Mucosa of rectum (tissue), 2 donors: ENCODE results near the gene GRIN2A.

Source experiments
- H3K27ac ChIP-seq, 2 donors: one replicate each; pipeline ENCODE4 v1.7.0; 2013; ENCODE audit warnings: inconsistent platforms in 2 of 2, low read depth in 2 of 2, low read length in 2 of 2
- H3K27me3 ChIP-seq, 2 donors: one replicate each; pipeline ENCODE4 v1.7.0; 2013; ENCODE audit warnings: low read length in 2 of 2; ENCODE audit not compliant: control insufficient read depth in 2 of 2, insufficient read depth in 2 of 2
- H3K36me3 ChIP-seq, 2 donors: one replicate each; pipeline ENCODE4 v1.7.0; 2013; ENCODE audit warnings: low read length in 2 of 2; ENCODE audit not compliant: control insufficient read depth in 2 of 2, insufficient read depth in 2 of 2
- H3K4me1 ChIP-seq, 2 donors: one replicate each; pipeline ENCODE4 v1.7.0; 2013; ENCODE audit warnings: low read length in 2 of 2, mild to moderate bottlenecking in 1 of 2; ENCODE audit not compliant: control insufficient read depth in 2 of 2, insufficient read depth in 2 of 2
- H3K4me3 ChIP-seq, 2 donors: one replicate each; pipeline ENCODE4 v1.7.0; 2013; ENCODE audit warnings: low read length in 2 of 2
- H3K9ac ChIP-seq, 2 donors: one replicate each; pipeline ENCODE4 v1.7.0; 2013; ENCODE audit warnings: low read length in 2 of 2, low read depth in 1 of 2, mild to moderate bottlenecking in 1 of 2
- H3K9me3 ChIP-seq, 2 donors: one replicate each; pipeline ENCODE4 v1.7.0; 2013; ENCODE audit warnings: low read length in 2 of 2; ENCODE audit not compliant: control insufficient read depth in 2 of 2
- donor health status: healthy.
- donor health status: Normal muscosa, but diverticular disease.

The GRIN2A gene

DNA sequence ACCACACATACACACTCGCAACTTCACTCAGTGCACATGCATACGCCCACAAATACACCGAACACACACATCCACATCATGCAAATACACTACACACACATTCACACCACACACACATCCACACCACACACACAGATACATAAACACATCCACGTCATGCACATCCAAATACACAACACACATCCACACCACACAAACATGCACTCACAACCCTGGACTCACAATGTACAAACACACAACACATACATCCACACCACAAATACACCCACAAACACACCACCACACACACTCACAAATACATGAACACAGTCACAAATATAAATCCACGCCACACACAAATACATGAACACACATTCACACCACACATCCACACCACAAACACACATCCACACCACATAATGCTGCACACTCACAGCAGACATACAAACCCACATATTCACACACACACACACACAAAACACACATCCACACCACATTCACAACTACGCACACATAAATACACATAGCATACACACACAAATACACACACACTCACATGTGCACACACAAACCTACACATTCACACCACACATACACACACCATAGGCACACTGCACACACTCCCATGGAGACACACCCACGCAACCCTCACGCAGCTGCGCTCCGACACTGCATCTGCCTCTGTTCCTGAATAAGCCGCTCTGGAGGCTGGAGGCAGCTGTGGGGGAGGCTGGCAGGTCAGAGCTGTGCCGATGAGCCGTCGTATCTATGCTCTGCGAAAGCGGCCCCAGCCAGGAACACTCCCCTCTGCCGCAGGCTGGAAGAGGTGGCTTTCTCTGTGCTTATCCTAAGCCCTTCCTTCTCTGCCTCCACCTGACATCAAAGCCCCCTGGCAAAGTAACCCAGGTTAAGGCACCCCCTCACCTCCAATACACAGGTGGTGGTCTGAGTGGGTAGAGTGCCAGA lies 141.8 kb downstream of the GRIN2A start:
- Histone ChIP-seq H3K4me1 (no peaks in the 10 kb centered on the region), H3K9ac (no peak overlapping the region), H3K27me3 (no peaks in the 10 kb centered on the region), H3K36me3 (no peaks in the 10 kb centered on the region), H3K4me3 (no peak overlapping the region), H3K27ac (no peak overlapping the region), H3K9me3 (peaks cover 0 to 2% of the 10 kb centered on the region in 2 donors)

DNA sequence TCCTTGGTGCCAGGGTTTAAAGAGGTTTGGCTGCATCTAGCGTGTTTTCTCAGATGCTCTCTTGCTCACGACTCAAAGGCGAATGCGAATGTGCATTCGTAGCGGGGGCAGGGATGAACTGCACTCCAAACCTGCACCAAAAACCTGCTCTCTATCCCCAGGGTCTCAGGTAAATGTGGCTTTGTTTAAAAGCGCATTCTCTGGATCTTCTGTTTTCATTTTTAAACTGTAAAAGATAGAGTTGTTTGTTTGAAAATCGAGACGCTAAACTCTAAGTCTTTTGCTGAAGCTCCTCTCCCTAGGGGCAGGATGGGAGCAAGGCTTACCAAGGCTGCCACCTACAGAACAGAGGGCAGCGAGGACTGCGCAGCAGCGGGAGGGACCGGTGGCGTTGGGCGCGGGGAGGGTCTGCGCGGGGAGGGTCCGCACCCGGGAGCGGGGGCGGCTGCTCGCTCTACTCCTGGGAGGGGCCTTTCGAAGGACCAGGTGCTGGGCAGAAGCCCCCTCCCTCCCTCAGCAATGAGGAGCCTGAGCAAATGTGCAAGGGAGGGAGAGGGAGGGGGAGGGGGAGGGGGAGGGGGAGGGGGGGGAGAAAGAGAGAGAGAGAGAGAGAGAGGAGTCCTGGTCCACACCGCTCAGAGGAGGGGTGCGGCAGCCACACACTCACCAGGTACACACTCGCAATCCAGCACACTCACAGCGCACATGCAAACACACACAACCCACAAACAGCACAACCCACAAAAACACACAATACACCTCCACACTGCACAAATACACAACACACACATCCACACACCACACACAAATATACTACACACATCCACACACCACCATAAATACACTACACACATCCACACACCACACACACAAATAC lies 142.8 kb downstream of the GRIN2A start:
- Histone ChIP-seq H3K9me3 (peaks cover 0 to 2% of the 10 kb centered on the region in 2 donors), H3K4me1 (no peaks in the 10 kb centered on the region), H3K36me3 (no peaks in the 10 kb centered on the region), H3K4me3 (peak overlapping the region in 1 of 2 donors; percentile 4), H3K27me3 (no peaks in the 10 kb centered on the region), H3K27ac (no peak overlapping the region), H3K9ac (no peak overlapping the region)

DNA sequence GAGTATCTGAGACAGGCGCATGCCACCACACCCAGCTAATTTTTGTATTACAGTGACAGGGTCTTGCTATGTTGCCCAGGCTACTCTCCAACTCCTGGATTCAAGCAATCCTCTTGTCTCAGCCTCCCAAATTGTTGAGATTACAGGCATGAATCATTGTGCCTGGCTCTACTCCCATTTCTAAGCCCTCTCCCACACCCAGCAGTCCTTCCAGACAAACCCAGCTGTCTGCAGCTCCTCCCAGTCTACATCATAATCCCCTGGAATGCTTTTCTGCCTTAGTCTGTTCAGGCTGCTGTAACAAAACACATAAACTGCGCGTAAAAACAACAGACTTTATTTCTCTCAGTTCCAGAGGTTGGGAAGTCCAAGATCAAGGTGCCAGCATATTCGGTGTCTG lies 144.5 kb downstream of the GRIN2A start:
- H3K9me3 ChIP-seq = peaks cover 0 to 2% of the 10 kb centered on the region in 2 donors

DNA sequence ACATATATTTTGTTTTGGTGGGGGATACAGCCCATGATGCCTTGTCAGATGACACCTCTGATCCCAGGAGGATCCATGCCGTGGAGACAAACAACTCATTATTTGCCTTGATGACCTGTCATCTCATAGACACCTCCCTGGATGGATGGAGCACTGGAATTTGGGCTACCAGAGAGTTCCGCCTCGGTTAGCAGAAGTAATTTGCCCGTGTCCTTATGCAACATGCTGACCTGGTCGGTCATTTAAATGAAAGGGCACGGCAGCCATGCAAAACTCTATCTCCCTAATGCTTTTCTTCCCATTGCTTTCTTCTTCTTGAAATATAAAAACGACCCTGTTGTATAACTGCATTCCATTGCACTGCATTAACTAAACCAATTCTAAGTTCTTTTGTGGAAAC lies 145.3 kb downstream of the GRIN2A start:
- Histone ChIP-seq H3K4me1 (no peaks in the 10 kb centered on the region), H3K36me3 (no peaks in the 10 kb centered on the region), H3K27me3 (no peaks in the 10 kb centered on the region), H3K9me3 (no peaks in the 10 kb centered on the region), H3K27ac (no peak overlapping the region), H3K4me3 (no peak overlapping the region), H3K9ac (no peak overlapping the region)

More for the DNA sequence above, 144.5 kb downstream of the GRIN2A start:
- no peak overlapping the region for H3K4me3 ChIP-seq
- H3K27me3 ChIP-seq = no peaks in the 10 kb centered on the region
- no peaks in the 10 kb centered on the region for H3K4me1 ChIP-seq
- no peak overlapping the region for H3K9ac ChIP-seq
- no peak overlapping the region for H3K27ac ChIP-seq
- no peaks in the 10 kb centered on the region for H3K36me3 ChIP-seq

DNA sequence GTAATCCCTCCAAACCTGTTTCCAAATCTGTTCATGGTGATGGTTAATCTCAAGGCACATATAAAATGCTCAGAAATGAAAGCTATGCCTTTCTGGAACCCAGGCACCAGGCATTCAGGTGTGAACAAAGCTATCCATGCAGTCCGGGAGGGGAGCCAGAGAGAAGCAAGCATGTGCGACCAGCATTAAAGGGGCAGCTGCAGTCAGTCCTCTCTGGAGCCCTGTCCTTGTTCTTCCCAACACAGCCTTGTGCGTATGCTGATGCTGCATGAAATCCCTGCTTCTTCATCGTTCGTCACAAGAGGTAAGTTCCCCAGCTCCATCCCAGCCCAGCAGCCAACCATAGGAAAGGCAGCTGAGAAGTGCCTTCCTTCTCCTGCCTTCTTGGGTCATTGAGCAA lies 148.7 kb downstream of the GRIN2A start:
- H3K27ac ChIP-seq = no peak overlapping the region
- no peaks in the 10 kb centered on the region for H3K27me3 ChIP-seq
- no peaks in the 10 kb centered on the region for H3K36me3 ChIP-seq
- H3K4me3 ChIP-seq = no peak overlapping the region
- no peaks in the 10 kb centered on the region for H3K4me1 ChIP-seq
- H3K9ac ChIP-seq = no peak overlapping the region
- no peaks in the 10 kb centered on the region for H3K9me3 ChIP-seq

DNA sequence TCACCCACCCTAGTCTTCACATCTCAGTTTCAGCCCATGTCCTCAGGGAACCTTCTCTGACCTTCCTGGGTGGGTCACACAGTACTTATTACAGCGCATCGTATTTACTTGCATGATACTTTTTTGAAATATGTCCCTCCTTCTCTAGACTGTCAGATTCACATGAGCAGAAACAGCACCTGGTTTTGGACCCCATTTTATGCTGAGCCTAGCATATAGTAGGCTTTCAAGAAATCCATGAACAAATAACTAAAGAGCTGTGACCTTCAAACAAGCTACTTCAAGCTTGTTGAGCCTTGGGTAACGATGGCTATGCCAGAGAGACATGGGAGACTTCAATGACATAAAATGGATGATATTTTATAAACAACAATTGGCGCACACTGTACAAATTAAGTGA lies 150.3 kb downstream of the GRIN2A start:
- Histone ChIP-seq H3K27ac (no peak overlapping the region), H3K27me3 (no peaks in the 10 kb centered on the region), H3K4me3 (no peak overlapping the region), H3K9me3 (no peaks in the 10 kb centered on the region), H3K4me1 (no peaks in the 10 kb centered on the region), H3K9ac (no peak overlapping the region), H3K36me3 (no peaks in the 10 kb centered on the region)

DNA sequence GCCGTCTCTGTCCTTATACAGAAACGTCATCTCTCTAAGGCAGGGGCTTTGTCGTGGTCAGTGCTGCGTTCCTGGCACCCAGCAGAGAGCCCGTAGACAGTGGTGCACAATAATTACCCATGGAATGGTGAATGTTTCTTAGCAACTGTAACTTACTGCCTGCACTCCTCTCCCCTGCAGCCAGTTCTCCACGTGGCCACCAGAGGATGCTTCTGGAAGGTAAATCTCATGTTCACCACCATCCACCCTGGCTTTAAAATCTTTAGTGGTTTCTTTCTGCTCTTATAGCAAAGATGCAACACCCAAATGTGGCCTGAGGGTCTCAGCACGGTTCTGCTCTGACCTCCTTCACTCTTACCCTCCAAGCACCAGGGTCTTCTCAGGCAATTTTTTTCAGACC lies 150.8 kb downstream of the GRIN2A start:
- Histone ChIP-seq H3K36me3 (no peaks in the 10 kb centered on the region), H3K9ac (no peak overlapping the region), H3K4me1 (no peaks in the 10 kb centered on the region), H3K9me3 (no peaks in the 10 kb centered on the region), H3K4me3 (no peak overlapping the region), H3K27me3 (no peaks in the 10 kb centered on the region), H3K27ac (no peak overlapping the region)

DNA sequence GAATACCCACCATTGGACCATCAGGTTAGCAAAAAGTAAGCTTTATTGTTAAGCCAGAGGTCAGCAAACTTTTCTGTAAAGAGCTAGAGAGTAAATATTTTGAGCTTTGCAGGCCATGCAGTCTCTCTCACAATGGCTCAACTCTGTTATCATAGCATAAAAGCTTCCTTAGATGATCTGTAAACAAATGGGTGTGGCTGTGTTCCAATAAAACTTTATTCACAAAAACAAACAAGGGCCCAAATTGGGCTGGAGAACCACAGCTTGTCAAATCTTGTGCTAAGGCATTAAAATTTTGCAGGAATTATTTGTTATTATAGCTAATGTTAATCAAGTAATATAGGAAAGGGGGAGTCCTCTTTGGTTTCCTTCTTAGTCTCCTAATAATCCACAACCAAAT lies 153.6 kb downstream of the GRIN2A start:
- Histone ChIP-seq H3K9ac (no peak overlapping the region), H3K27ac (no peak overlapping the region), H3K27me3 (no peaks in the 10 kb centered on the region), H3K4me3 (no peak overlapping the region), H3K9me3 (no peaks in the 10 kb centered on the region), H3K4me1 (no peaks in the 10 kb centered on the region), H3K36me3 (no peaks in the 10 kb centered on the region)

DNA sequence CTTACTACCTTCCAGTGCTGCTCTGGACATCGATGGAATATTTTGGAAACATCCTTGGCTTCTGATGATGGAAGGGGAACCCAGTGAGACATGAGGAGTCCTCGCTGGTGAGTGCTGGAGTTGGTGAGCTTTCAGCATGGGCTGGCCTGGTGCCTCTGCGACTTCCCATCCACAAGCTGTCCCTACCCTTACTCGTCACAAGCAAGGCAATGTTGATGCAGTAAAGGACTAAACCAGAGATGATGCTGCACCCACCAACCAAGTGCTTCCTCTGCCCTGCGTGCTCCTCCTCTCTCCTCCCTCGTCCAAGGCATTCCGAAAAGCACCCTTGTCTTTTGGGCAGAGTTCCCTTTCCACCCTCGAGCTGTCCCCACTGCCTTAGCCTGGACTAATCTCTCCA lies 154.7 kb downstream of the GRIN2A start:
- Histone ChIP-seq H3K27ac (no peak overlapping the region), H3K9me3 (no peaks in the 10 kb centered on the region), H3K4me1 (no peaks in the 10 kb centered on the region), H3K9ac (no peak overlapping the region), H3K4me3 (no peak overlapping the region), H3K27me3 (no peaks in the 10 kb centered on the region), H3K36me3 (no peaks in the 10 kb centered on the region)

DNA sequence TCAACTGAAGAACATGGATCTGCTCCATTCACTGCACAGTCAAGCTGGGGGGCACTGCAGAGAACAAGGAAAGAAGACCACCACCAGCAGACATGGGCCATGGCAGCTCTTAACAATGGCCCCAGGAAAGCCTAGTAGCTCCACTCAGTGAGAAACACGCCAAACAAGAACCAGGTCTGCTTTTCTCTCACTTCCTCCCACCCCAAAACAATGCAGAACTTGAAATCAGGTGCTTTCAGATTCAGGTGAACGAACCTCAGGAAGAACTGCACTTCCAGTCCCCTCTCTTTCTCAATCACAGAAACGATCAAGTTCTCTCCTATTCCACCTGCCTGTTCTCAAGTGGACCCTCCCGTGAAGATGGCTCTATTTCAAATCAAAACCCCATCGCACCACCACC lies 155.6 kb downstream of the GRIN2A start:
- Histone ChIP-seq H3K4me1 (no peaks in the 10 kb centered on the region), H3K9me3 (no peaks in the 10 kb centered on the region), H3K4me3 (no peak overlapping the region), H3K27ac (no peak overlapping the region), H3K27me3 (no peaks in the 10 kb centered on the region), H3K36me3 (no peaks in the 10 kb centered on the region), H3K9ac (no peak overlapping the region)
